GM12891 (cell line): ENCODE measurements around the gene KIF20B.
A peak's percentile ranks its signal among the peaks of the same experiment; 100 is the strongest.
"Not testable (repeated sequence)": the region's sequence is repeated elsewhere in the genome, so short reads cannot be mapped to it uniquely, and the experiment has no call there.

Source experiments
- DNase-seq: peaks from one replicate; pipeline ENCODE4 v3.0.0; 2011; ENCODE audit warnings: low spot score; ENCODE audit not compliant: insufficient read length
- FAIRE-seq: peaks from 2 replicates; lab custom pipeline; 2011; peaks lifted over from hg19 to GRCh38; lab: Jason Lieb, UNC
- PAX5 ChIP-seq: IDR thresholded peaks from 2 replicates; pipeline ENCODE4 v1.6.1; 2011; ENCODE audit warnings: low read length, moderate library complexity, mild to moderate bottlenecking; ENCODE audit not compliant: insufficient read depth, severe bottlenecking
- POLR2A ChIP-seq: IDR thresholded peaks from 2 replicates; pipeline ENCODE4 v1.6.1; 2011; ENCODE audit warnings: low read depth, low read length, control low read depth
- POLR2AphosphoS5 ChIP-seq: IDR thresholded peaks from 2 replicates; pipeline ENCODE4 v1.6.1; 2011; ENCODE audit warnings: low read depth, low read length, control low read depth
- POU2F2 ChIP-seq: IDR thresholded peaks from 2 replicates; pipeline ENCODE4 v1.6.1; 2011; ENCODE audit warnings: low read depth, mild to moderate bottlenecking, control low read depth, low read length, moderate library complexity
- SPI1 ChIP-seq: IDR thresholded peaks from 2 replicates; pipeline ENCODE4 v1.6.1; 2011; ENCODE audit warnings: low read depth, low read length, control low read depth
- TAF1 ChIP-seq: IDR thresholded peaks from 2 replicates; pipeline ENCODE4 v1.6.1; 2011; ENCODE audit warnings: low read depth, low read length, control low read depth

The KIF20B gene

DNA sequence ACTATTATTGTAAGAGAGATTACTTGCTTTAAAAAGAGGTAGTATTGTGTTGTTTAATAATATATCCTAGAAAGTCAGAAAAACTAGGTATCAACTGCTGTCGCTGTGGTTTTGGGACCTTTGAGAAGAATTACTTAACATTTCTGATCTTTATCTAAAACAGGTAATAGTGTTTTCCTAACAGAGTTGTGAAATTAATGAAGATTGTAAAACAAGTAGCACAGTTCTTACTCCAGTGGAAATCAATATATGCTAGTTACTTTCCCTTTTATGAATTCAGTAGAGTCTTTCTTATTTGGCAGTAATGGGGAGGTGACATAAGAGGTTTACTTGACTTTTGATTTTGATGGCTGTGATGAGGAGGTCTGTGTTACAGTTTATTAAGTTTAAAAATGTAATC, 58.1 kb downstream of the KIF20B start:
- FAIRE-seq (no peak), DNase-seq (no peak)
- TF ChIP-seq PAX5 (no peak), POU2F2 (no peak), SPI1 (no peak), POLR2AphosphoS5 (no peak), TAF1 (no peak), POLR2A (no peak)

DNA sequence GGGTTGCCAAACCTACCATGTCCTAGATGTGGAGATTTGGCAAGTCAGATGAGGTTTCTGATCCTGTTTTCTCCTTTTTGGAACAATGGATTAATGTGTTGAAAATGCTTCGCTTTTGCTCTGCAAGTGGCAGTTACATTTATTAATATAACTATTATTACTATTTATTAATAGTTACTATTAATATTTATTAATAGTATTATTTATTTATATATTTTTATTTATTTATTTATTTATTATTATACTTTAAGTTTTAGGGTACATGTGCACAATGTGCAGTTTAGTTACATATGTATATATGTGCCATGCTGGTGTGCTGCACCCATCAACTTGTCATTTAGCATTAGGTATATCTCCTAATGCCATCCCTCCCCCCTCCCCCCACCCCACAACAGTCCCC, 62.3 kb downstream of the KIF20B start:
- DNase-seq, FAIRE-seq: not testable (repeated sequence)

DNA sequence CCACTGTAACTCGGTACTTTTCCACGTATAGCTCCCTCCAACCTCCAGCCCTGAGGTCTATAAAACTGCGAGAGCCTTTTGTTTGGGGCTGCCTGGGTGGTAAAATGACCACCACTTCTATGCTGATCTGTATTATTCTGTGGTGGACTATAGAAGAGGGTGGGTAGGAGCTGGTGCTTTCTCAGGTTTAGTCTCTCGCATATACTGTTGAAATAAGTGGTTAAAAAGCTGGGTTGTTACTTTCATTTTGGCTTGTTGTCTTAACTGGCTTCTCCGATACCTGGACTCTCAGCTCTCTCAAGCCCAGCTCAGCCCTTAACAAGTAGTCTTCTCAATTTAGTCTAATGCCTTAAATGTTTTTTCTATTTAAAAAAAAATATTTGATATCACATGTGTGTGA, 70.3 kb downstream of the KIF20B start:
- DNase-seq: no peak
- TF ChIP-seq SPI1: no peak
- TF ChIP-seq PAX5: no peak
- no peak for FAIRE-seq

DNA sequence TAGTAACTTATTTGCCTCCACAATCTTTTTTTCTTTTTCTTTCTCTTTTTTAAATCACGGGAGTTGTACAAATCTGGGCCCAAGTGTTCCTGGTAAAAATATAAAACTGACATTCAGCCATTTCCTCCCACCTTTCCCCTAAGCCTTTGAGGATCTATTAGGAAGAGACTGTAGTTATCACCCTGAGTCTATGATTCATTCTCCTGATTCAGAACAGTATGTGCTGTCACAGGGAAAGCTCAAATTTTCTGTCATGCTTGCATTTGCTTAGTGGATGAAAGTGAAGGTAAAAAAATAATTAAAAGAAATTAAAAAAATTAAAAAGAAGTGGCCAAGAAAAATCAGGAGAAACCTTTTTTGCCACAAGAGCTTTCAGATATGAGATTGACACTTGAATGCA, 71.7 kb downstream of the KIF20B start:
- FAIRE-seq: no peak
- no peak for DNase-seq
- TF ChIP-seq PAX5 (no peak), TAF1 (no peak), POLR2A (no peak), POLR2AphosphoS5 (no peak), POU2F2 (no peak), SPI1 (no peak)

DNA sequence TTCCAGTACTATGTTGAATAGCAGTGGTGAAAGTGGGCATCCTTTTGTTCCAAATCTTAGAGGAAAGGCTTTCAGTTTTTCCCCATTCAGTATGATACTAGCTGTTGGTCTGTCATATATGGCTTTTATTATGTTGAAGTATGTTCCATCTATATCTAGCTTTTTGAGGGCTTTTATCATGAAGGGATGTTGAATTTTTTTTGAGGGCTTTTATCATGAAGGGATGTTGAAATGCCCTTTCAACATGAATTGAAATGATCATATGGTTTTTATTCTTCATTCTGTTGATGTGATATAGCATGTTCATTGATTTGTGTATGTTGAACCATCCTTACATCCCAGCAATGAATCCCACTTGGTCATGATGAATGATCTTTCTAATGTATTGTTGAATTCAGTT, 75.3 kb downstream of the KIF20B start:
- no peak for TF ChIP-seq POLR2AphosphoS5
- TF ChIP-seq TAF1: no peak
- TF ChIP-seq POLR2A: no peak
- no peak for TF ChIP-seq SPI1
- TF ChIP-seq POU2F2: no peak
- TF ChIP-seq PAX5: no peak
- no peak for DNase-seq
- no peak for FAIRE-seq

DNA sequence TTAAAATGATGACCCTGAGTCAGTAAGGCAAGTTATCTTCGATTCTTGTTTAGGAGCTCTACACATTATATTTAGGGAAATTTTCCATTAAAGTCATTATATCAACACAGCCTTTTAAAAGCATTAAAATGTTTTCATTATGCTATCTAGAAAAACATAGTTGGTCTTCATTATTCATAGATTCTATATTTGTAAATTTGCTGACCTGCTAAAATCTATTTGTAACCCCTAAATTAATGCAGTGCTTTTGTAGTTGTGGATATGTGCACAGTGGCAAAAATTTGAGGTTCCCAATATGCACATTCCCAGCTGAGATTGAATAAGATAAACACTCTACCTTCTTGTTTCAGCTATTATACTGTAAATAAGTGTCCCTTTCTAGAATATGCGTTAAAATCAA, 81.1 kb downstream of the KIF20B start:
- TF ChIP-seq SPI1: no peak
- no peak for TF ChIP-seq POLR2AphosphoS5
- no peak for TF ChIP-seq POU2F2
- TF ChIP-seq TAF1: no peak
- TF ChIP-seq PAX5: no peak
- TF ChIP-seq POLR2A: no peak
- DNase-seq (no peak), FAIRE-seq (no peak)

DNA sequence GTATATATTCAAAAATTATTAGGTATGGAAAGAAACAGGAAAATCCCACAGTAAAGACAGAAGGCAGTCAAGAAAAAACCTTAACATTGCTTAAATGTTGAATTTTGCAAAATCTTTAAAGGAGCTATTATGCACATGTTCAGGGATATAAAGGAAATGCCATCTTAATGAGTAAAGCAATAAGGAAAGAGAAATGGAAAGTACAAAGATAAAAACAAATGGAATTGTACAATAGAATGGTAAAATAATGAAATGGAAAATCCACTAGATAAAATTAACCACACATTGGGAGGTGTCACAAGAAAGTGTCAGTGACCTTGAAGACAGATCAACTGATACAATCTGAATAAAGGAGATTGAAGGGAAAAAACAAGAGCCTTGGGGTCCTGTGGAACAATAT, 82.0 kb downstream of the KIF20B start:
- TF ChIP-seq POLR2AphosphoS5: no peak
- no peak for TF ChIP-seq POU2F2
- no peak for TF ChIP-seq POLR2A
- TF ChIP-seq PAX5: no peak
- no peak for TF ChIP-seq TAF1
- no peak for TF ChIP-seq SPI1
- no peak for DNase-seq
- FAIRE-seq: no peak

DNA sequence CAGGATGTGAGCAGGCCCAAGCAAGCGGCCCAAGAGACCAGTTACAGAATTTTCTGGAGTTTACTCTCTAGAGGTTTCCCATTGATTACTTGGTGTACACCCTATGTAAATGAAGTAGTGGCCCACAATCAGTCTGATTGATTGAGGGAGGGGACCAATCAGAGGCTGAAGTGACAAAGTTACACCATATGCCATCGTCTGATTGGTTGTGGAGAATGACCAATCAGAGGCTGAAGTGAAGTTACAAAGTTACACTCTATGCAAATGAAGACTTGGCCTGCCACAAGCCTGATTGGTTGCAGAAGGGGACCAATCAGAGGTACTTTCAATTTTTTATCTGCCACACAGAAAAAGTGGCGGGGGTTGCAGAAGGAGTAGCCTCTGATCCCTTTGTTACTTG, 83.7 kb downstream of the KIF20B start:
- FAIRE-seq (no peak), DNase-seq (no peak)
- TF ChIP-seq SPI1 (no peak), POU2F2 (no peak), TAF1 (no peak), POLR2A (no peak), POLR2AphosphoS5 (no peak), PAX5 (no peak)

DNA sequence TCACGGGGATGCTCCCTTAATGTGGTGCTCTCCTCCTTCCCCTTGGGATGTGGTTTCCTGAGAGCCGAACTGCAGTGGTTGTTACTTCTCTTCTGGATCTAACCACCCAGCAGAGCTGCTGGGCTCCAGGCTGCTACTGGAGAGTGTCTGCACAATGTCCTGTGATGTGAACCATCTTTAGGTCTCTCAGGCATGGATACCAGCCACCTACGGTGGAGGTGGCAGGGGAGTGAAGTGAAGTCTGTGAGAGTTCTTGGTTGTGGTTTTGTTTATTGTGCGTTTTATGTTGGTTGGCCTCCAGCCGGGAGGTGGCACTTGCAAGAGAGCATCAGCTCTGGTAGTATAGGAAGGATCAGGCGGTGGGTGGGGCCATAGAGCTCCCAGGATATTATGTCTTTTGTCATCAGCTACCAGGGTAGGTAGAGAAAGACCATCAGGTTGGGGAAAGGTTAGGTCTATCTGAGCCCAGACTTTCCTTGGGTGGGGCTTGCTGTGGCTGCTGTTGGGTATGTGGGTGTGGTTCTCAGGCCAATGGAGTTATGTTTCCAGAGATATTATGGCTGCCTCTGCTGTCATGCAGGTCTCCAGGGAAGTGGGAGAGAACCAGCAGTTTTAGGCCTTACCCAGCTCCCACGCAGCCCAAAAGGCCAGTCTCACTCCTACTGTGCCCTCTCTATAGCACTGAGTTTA, 87.9 kb downstream of the KIF20B start:
- TF ChIP-seq TAF1: no peak
- TF ChIP-seq POLR2AphosphoS5: no peak
- TF ChIP-seq PAX5: no peak
- FAIRE-seq (peak; percentile 54), DNase-seq (no peak)

DNA sequence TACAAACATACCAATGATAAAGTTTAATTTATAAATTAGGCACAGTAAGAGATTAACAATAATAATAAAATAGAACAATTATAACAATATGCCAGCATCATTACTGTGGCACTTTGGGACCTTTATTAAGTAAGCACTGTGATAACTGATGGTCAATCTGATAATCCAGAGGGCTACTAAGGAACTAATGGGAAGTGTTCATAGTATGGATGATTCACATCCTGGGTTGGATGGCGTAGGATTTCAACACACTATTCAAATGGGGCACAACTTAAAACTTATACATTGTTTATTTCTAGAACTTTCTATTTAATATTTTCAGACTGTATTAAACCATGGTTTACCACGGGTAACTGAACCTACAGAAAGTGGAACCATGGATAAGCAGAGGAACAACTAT, 90.8 kb downstream of the KIF20B start:
- no peak for DNase-seq
- TF ChIP-seq POU2F2 (no peak), POLR2AphosphoS5 (no peak), POLR2A (no peak)
- no peak for FAIRE-seq
